ENCODE data around the gene TMOD1.

- TF ChIP-seq USF2 (IDR thresholded peaks at IDR 0.05; ENCODE audit: borderline replicate concordance, low read depth, low read length) (no peak), REST (IDR thresholded peaks at IDR 0.05; ENCODE audit: low read depth, low read length) (no peak), CTCF (IDR thresholded peaks at IDR 0.05) (no peak), RAD21 (IDR thresholded peaks at IDR 0.05; ENCODE audit: low read length) (no peak), SIN3A (IDR thresholded peaks at IDR 0.05; ENCODE audit: borderline replicate concordance, low read depth, low read length) (no peak), CHD2 (IDR thresholded peaks at IDR 0.05; ENCODE audit: low read length, partially characterized antibody) (no peak), YY1 (IDR thresholded peaks at IDR 0.05; ENCODE audit: low read depth) (no peak)
These were observed 17.3 kb upstream of the TMOD1 start for GRCh38 chr9:97484134-97484533.
